Effector memory CD4-positive, alpha-beta T cell (primary cell): ENCODE data around the gene NUP205.
"Not testable (repeated sequence)": the region's sequence is repeated elsewhere in the genome, so short reads cannot be mapped to it uniquely, and the experiment has no call there.

Experiments used
- DNase-seq, 3 donors: peaks; one replicate each; pipeline ENCODE4 v3.0.0-alpha.2; 2020
- H3K27ac ChIP-seq: 2 replicates; pipeline ENCODE4 v1.7.0; 2013; ENCODE audit warnings: mild to moderate bottlenecking, low read length, moderate library complexity; ENCODE audit not compliant: insufficient read depth, poor library complexity, severe bottlenecking
- H3K27me3 ChIP-seq: replicated peaks from 2 replicates; pipeline ENCODE4 v1.7.0; 2013; ENCODE audit warnings: mild to moderate bottlenecking, low read length; ENCODE audit not compliant: insufficient read depth, control insufficient read depth, poor library complexity, severe bottlenecking
- H3K36me3 ChIP-seq: 2 replicates; pipeline ENCODE4 v1.7.0; 2013; ENCODE audit warnings: mild to moderate bottlenecking, low read length, moderate library complexity; ENCODE audit not compliant: control insufficient read depth, insufficient read depth
- H3K4me1 ChIP-seq: 2 replicates; pipeline ENCODE4 v1.7.0; 2013; ENCODE audit warnings: low read length, mild to moderate bottlenecking; ENCODE audit not compliant: control insufficient read depth, insufficient read depth, poor library complexity, severe bottlenecking
- H3K4me3 ChIP-seq: 2 replicates; pipeline ENCODE4 v1.7.0; 2013; ENCODE audit warnings: low read length, low read depth, mild to moderate bottlenecking; ENCODE audit not compliant: insufficient read depth, poor library complexity, severe bottlenecking
- H3K9me3 ChIP-seq: 2 replicates; pipeline ENCODE4 v1.7.0; 2013; ENCODE audit warnings: mild to moderate bottlenecking, low read length, moderate library complexity; ENCODE audit not compliant: control insufficient read depth

NUP205 gene

GRCh38 chr7:135664046-135664589, 106.4 kb downstream of the NUP205 start:
- no peak for DNase-seq
- Histone ChIP-seq H3K4me3 (no peak overlapping the region), H3K4me1 (peaks cover 10% of the 10 kb centered on the region), H3K9me3 (no peaks in the 10 kb centered on the region), H3K27ac (no peak overlapping the region), H3K36me3 (no peaks in the 10 kb centered on the region), H3K27me3 (no peaks in the 10 kb centered on the region)

GRCh38 chr7:135665042-135665441, 107.3 kb downstream of the NUP205 start:
- Histone ChIP-seq H3K9me3 (no peaks in the 10 kb centered on the region), H3K36me3 (no peaks in the 10 kb centered on the region), H3K27me3 (no peaks in the 10 kb centered on the region), H3K4me3 (no peak overlapping the region), H3K27ac (no peak overlapping the region), H3K4me1 (peaks cover 10% of the 10 kb centered on the region)
- no peak for DNase-seq

- DNase-seq: no peak
- Histone ChIP-seq H3K36me3 (no peaks in the 10 kb centered on the region), H3K27me3 (no peaks in the 10 kb centered on the region), H3K4me3 (no peak overlapping the region), H3K4me1 (peaks cover 10% of the 10 kb centered on the region), H3K27ac (no peak overlapping the region), H3K9me3 (no peaks in the 10 kb centered on the region)
Measured at GRCh38 chr7:135666156-135666555, 108.4 kb downstream of the NUP205 start.

GRCh38 chr7:135666846-135667245, 109.1 kb downstream of the NUP205 start:
- Histone ChIP-seq H3K4me1 (peaks cover 8% of the 10 kb centered on the region), H3K4me3 (no peak overlapping the region), H3K27me3 (no peaks in the 10 kb centered on the region), H3K27ac (no peak overlapping the region), H3K9me3 (no peaks in the 10 kb centered on the region), H3K36me3 (no peaks in the 10 kb centered on the region)
- DNase-seq: no peak

- H3K4me1 ChIP-seq, H3K27ac ChIP-seq, H3K27me3 ChIP-seq, DNase-seq, H3K36me3 ChIP-seq, H3K4me3 ChIP-seq, H3K9me3 ChIP-seq: not testable (repeated sequence)
Measured at GRCh38 chr7:135667626-135668025, 109.9 kb downstream of the NUP205 start.

GRCh38 chr7:135668852-135669395, 111.2 kb downstream of the NUP205 start:
- not testable (repeated sequence) for H3K36me3 ChIP-seq, H3K4me3 ChIP-seq, DNase-seq, H3K4me1 ChIP-seq, H3K9me3 ChIP-seq, H3K27ac ChIP-seq, H3K27me3 ChIP-seq

GRCh38 chr7:135669774-135670173, 112.1 kb downstream of the NUP205 start:
- Histone ChIP-seq H3K36me3 (peaks cover 8% of the 10 kb centered on the region), H3K4me3 (no peak overlapping the region), H3K27ac (no peak overlapping the region), H3K27me3 (no peaks in the 10 kb centered on the region), H3K9me3 (no peaks in the 10 kb centered on the region), H3K4me1 (no peaks in the 10 kb centered on the region)
- DNase-seq: no peak

GRCh38 chr7:135670179-135670578, 112.5 kb downstream of the NUP205 start:
- H3K4me1 ChIP-seq: no peaks in the 10 kb centered on the region
- no peak overlapping the region for H3K4me3 ChIP-seq
- no peak overlapping the region for H3K27ac ChIP-seq
- H3K36me3 ChIP-seq: peaks cover 9% of the 10 kb centered on the region
- H3K9me3 ChIP-seq: no peaks in the 10 kb centered on the region
- H3K27me3 ChIP-seq: no peaks in the 10 kb centered on the region
- DNase-seq: no peak

- no peaks in the 10 kb centered on the region for H3K4me1 ChIP-seq
- no peak for DNase-seq
- H3K27ac ChIP-seq: no peak overlapping the region
- H3K9me3 ChIP-seq: no peaks in the 10 kb centered on the region
- peaks cover 17% of the 10 kb centered on the region for H3K36me3 ChIP-seq
- no peak overlapping the region for H3K4me3 ChIP-seq
- no peaks in the 10 kb centered on the region for H3K27me3 ChIP-seq
Measured at GRCh38 chr7:135672560-135673359, 115.0 kb downstream of the NUP205 start.

GRCh38 chr7:135673360-135673706, 115.6 kb downstream of the NUP205 start:
- no peak for DNase-seq
- Histone ChIP-seq H3K4me1 (no peaks in the 10 kb centered on the region), H3K36me3 (peaks cover 23% of the 10 kb centered on the region), H3K9me3 (no peaks in the 10 kb centered on the region), H3K4me3 (no peak overlapping the region), H3K27ac (no peak overlapping the region), H3K27me3 (no peaks in the 10 kb centered on the region)
